Activated T-helper 17 cell treated with anti-CD3 and anti-CD28 coated beads, Interleukin-2, amount 50 U/mL, for 72 hours (primary cell): ENCODE measurements around the gene FTHL17. TPM values are rescaled to one million over a fixed set of nuclear protein-coding genes. Genes with fewer than 3 reads are reported as not detected.

Experiments
- ATAC-seq: fragments of 150-1000 bp; cut with Tn5 transposase; replicated peaks from 2 replicates; pipeline ENCODE4 v1.10.0; 2021; ENCODE audit warnings: mild to moderate bottlenecking, moderate library complexity
- H3K27ac Mint-ChIP-seq: one replicate; pipeline ENCODE4 v1.8.0; 2022; ENCODE audit warnings: mixed read lengths
- H3K27me3 Mint-ChIP-seq: one replicate; pipeline ENCODE4 v1.8.0; 2022; ENCODE audit warnings: mixed read lengths
- H3K36me3 Mint-ChIP-seq: one replicate; pipeline ENCODE4 v1.8.0; 2022; ENCODE audit warnings: low read depth, mild to moderate bottlenecking, mixed read lengths
- H3K4me1 Mint-ChIP-seq: one replicate; pipeline ENCODE4 v1.8.0; 2022; ENCODE audit warnings: mixed read lengths
- H3K4me3 Mint-ChIP-seq: one replicate; pipeline ENCODE4 v1.8.0; 2022; ENCODE audit warnings: mild to moderate bottlenecking, mixed read lengths
- H3K9me3 Mint-ChIP-seq: one replicate; pipeline ENCODE4 v1.8.0; 2022; ENCODE audit warnings: mixed read lengths
- total RNA-seq, 2 donors: library from RNA; stranded (reverse); gene quantifications; one replicate each; pipeline ENCODE4 v1.2.3, GENCODE V29; 2022

The FTHL17 gene
- total RNA-seq, 2 donors from 2014 or later = not detected

DNA sequence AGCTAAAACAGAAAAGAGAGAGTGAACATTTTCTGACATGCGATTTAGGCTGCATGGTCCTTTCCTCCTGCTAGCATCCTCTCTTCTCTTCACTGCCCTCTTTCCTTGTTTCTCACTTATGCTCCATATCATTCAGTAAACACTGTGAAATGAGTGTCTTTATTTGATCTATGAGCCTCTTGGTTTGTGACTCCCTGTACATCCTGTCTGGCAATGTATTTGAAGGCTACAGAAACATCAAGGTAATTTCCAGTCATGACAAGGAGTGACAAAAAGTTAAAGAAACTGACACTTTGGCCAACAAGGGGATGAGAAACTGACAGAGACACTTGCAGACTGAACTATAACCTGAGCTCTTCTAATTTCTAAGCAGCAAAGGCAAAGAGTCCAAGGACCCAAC lies 8.7 kb downstream of the FTHL17 start:
- Mint-ChIP-seq H3K27me3 (no peaks in the 10 kb centered on the region), H3K4me1 (no peaks in the 10 kb centered on the region), H3K9me3 (no peaks in the 10 kb centered on the region), H3K4me3 (no peak overlapping the region), H3K27ac (no peak overlapping the region), H3K36me3 (no peaks in the 10 kb centered on the region)
- peak; percentile 31 for ATAC-seq

DNA sequence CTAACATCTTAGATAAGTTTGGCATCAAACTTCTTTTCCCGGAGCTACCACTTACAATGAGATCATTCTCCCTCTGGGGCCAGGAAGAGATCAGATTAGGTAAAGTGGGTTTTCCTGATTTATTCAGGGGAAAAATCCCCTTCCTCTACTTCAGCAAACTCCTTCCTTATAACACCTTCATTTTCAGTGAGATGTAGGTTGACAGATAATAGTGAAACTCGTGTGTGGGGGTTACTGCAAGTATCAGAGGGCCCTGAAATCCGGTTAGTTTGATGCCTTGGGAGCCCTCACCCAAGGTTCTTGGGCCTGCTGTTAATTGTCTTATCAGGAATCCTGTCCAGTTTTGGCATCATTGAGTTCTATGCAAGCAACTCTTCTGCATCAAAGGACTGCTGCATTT lies 10.8 kb downstream of the FTHL17 start:
- no peak overlapping the region for H3K27ac Mint-ChIP-seq
- no peaks in the 10 kb centered on the region for H3K36me3 Mint-ChIP-seq
- peak; percentile 50 for ATAC-seq
- H3K4me1 Mint-ChIP-seq = no peaks in the 10 kb centered on the region
- no peaks in the 10 kb centered on the region for H3K9me3 Mint-ChIP-seq
- no peak overlapping the region for H3K4me3 Mint-ChIP-seq
- H3K27me3 Mint-ChIP-seq = no peaks in the 10 kb centered on the region

DNA sequence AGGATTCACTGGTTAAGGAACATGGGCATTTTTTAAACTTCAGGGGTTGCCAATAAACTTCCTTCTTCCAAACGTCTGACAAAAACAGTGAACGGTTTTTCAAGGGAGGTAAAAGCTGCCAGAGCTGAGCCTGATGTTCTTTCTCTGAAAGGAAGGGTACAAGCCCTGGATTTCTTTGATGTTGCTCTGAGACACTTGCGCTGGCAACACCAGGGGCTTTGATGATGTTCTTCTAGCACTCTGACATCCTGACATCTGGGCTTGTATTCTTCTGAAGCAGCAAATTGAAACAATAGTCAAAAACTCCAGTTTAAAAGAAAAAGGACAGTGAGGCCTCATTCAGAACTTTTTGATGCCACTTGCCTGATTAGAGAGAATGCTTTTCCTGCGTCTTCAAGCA lies 11.8 kb downstream of the FTHL17 start:
- no peak overlapping the region for H3K27ac Mint-ChIP-seq
- H3K27me3 Mint-ChIP-seq = no peaks in the 10 kb centered on the region
- H3K4me3 Mint-ChIP-seq = no peak overlapping the region
- no peaks in the 10 kb centered on the region for H3K4me1 Mint-ChIP-seq
- H3K9me3 Mint-ChIP-seq = no peaks in the 10 kb centered on the region
- no peaks in the 10 kb centered on the region for H3K36me3 Mint-ChIP-seq
- ATAC-seq = no peak

DNA sequence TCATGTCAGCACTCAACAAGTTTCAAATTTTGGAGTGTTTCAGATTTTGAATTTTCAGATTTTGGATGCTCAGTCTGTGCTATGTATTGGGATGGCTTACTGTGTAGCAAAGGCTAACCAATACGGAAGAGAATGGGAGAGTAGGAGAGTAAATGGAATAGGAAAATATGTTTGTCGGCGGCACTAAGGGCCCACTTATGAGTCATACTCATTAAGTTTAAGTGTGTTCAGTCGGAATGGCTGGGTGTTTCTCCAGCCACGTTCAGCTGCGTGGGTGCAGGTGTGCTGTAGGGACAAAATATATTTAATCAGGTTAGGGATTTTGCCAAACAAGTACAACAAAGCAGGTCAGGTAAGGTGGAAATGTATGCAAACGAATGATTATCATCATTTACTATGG lies 13.6 kb downstream of the FTHL17 start:
- Mint-ChIP-seq H3K9me3 (no peaks in the 10 kb centered on the region), H3K36me3 (no peaks in the 10 kb centered on the region), H3K4me3 (no peak overlapping the region), H3K27me3 (no peaks in the 10 kb centered on the region), H3K27ac (no peak overlapping the region), H3K4me1 (no peaks in the 10 kb centered on the region)
- ATAC-seq = no peak

DNA sequence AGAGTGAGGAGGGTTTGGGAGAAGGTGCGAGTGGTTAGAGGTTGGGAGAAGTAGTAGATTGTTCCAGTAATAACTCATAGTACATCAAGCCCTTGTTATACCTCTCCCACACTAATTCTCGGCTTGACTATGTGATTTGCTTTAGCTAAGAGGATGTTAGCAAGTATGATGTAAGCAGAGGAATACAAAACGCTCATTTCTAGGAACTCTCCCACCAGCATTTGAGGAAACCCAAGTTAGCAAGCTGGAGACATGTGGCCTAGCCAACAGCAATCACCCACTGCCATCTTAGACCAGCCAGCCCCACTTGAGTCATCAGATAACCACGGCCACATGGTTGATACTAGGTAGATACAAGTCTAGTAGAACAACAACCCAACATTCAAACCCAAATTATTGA lies 14.2 kb downstream of the FTHL17 start:
- peak; percentile 88 for ATAC-seq
- Mint-ChIP-seq H3K4me3 (no peak overlapping the region), H3K27me3 (no peaks in the 10 kb centered on the region), H3K4me1 (no peaks in the 10 kb centered on the region), H3K9me3 (no peaks in the 10 kb centered on the region), H3K27ac (no peak overlapping the region), H3K36me3 (no peaks in the 10 kb centered on the region)

DNA sequence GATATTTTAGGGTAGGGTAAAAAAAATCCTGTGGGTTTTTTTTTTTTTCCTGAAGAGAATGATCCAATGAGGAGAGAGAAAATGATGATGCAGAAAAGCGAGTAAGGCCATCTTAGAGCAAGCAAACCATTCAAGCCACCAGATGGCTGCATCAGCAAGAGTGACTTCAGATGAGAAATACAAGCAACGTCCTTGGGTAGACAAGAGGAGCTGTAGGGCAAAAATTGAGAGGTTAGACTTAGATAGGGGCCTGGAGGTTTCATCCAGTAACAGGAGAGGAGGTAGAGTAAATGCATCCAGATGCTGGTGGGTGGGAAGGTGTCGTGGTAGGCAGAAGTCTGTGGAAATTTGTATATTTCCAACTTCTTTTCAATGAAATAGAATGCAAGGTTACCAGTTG lies 14.6 kb downstream of the FTHL17 start:
- Mint-ChIP-seq H3K9me3 (no peaks in the 10 kb centered on the region), H3K4me1 (no peaks in the 10 kb centered on the region), H3K27me3 (no peaks in the 10 kb centered on the region), H3K4me3 (no peak overlapping the region), H3K27ac (no peak overlapping the region), H3K36me3 (no peaks in the 10 kb centered on the region)
- ATAC-seq = peak; percentile 46

DNA sequence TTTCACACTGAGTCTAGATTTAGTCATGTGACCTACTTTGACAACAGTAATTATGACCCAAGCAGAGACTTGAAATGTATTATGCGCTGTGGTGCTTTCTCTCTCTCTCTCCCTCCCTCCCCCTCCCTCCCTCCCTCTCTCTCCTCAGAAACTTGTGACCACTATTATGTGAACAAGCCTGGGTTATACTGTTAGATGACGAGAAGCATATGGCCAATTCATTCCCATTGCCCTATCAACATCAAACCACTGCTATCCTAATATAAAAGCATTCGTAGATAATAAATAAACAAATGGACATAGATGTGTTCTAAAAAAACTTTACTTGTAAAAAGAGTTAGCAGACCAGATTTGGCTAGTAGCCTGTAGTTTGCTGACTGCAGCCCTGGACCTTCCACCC lies 18.2 kb downstream of the FTHL17 start:
- Mint-ChIP-seq H3K27ac (no peak overlapping the region), H3K27me3 (peaks cover 8% of the 10 kb centered on the region), H3K9me3 (no peaks in the 10 kb centered on the region), H3K36me3 (no peaks in the 10 kb centered on the region), H3K4me3 (no peak overlapping the region), H3K4me1 (no peaks in the 10 kb centered on the region)
- no peak for ATAC-seq

DNA sequence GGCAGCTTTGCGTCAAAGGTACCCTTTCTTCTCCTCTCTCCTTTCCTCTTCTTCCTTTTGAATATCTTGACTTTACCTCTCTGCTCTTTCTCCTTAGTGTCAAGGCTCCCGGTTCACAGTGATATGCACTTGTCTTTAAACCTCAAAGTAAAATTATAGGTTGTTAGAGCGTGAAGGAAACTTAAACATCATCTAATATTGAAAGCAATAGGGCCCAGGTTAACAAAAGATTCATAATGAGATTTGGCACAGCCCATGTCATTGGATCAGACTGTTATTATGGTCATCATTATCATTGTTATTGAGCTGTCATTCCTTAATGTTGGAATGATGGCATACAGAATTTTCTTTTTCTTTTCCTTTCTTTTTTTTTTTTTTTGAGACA lies 32.5 kb downstream of the FTHL17 start:
- Mint-ChIP-seq H3K36me3 (no peaks in the 10 kb centered on the region), H3K27me3 (peaks cover 3% of the 10 kb centered on the region), H3K4me3 (no peak overlapping the region), H3K27ac (no peak overlapping the region), H3K4me1 (no peaks in the 10 kb centered on the region), H3K9me3 (no peaks in the 10 kb centered on the region)
- ATAC-seq = no peak

DNA sequence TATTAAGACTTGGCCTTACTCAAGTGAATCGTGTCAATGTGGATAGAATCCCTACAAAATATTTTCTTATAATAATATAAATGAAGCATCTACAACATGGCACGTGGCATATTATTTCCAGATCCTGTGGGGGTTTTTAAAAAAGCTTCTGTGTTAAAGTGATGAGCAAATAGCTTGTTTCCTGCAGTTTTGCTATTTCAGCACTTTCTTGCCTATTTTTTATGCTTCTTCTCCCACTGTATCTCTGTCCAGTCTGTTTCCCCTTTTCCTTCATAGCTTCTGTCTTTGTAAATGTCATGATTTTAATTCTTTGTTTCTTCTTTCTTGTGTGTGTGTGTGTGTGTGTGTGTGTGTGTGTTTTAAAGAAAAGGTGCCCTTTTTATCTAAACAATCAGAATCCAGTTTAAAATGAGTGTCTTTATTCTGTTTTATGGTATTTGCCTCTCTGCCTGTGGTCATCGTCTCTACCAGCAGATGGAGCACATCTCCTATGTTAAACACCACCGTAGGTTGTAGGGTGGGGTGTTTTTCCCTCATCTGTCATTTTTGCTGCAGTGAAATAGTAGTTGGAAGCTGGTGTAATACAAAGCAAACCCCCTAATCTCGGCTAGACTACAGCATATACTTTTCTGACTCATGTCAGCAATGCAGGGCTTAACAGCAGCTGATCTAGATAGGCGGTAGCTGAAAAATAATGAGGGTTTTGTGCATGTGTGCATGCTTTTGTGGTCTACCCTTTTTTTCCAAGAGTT lies 33.1 kb downstream of the FTHL17 start:
- Mint-ChIP-seq H3K27me3 (peaks cover 3% of the 10 kb centered on the region), H3K9me3 (no peaks in the 10 kb centered on the region), H3K4me1 (no peaks in the 10 kb centered on the region), H3K4me3 (no peak overlapping the region), H3K36me3 (no peaks in the 10 kb centered on the region), H3K27ac (no peak overlapping the region)
- ATAC-seq = no peak

DNA sequence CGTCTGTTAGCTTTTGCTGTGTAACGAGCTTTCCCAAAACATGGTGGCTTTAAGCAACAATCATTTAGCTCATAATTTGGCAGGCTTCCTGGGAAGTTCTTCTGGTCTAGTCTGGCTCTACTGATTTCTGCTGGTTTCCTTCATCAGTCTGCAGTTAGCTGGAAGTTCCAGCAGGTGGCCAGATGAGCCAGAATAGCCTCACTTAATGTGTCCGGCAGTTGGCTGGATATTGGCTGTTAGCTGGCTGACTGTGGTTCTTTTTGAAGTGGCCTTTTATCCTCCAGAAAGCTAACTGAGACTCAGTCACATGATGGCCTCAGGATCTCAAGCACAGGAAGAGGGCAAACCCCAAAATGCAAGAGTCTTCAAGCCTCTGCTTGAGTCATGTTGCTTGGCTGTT lies 34.9 kb downstream of the FTHL17 start:
- no peak overlapping the region for H3K27ac Mint-ChIP-seq
- H3K36me3 Mint-ChIP-seq = no peaks in the 10 kb centered on the region
- H3K9me3 Mint-ChIP-seq = no peaks in the 10 kb centered on the region
- H3K4me1 Mint-ChIP-seq = no peaks in the 10 kb centered on the region
- peak; percentile 7 for ATAC-seq
- H3K27me3 Mint-ChIP-seq = peaks cover 3% of the 10 kb centered on the region
- no peak overlapping the region for H3K4me3 Mint-ChIP-seq

DNA sequence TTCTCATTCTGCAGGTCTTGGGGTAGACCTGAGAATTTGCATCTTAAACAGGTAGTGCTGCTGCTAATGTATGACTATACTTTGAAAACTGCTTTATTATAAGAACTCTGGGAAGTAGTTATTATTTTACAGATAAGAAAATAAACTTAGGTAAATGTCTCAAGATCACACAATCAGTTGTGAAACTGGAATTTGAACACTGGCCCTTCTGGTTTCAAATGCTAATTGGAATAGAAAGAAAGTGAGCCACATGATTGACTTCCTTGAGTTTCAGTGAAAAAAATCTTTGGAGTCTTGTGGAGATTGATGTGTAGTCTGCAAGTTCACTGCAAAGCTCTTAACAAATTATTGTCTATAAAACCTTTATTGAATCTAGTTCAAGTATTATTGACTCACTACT lies 44.5 kb downstream of the FTHL17 start:
- Mint-ChIP-seq H3K4me1 (no peaks in the 10 kb centered on the region), H3K36me3 (no peaks in the 10 kb centered on the region), H3K4me3 (no peak overlapping the region), H3K27ac (no peak overlapping the region), H3K9me3 (no peaks in the 10 kb centered on the region), H3K27me3 (peaks cover 12% of the 10 kb centered on the region)
- ATAC-seq = no peak

DNA sequence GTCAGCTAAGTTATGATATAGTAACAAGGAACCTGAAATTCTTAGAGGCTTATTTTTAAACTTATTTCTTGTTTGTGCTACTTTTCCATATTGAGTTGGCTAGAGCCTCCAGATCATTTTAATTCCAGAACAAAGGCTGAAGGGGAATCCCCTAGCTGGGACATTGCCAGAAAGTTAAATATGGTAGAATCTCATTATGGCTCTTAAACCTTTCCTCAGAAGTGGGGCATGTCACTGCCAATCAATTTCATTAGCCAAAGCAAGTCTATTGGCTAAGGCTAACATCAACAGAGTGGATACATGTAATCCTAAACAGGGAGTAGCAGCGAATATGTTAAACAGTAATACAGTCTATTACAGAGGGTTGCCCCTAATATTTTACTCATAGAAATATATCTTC lies 47.0 kb downstream of the FTHL17 start:
- H3K27ac Mint-ChIP-seq = no peak overlapping the region
- no peak for ATAC-seq
- no peak overlapping the region for H3K4me3 Mint-ChIP-seq
- H3K27me3 Mint-ChIP-seq = peaks cover 10% of the 10 kb centered on the region
- no peaks in the 10 kb centered on the region for H3K36me3 Mint-ChIP-seq
- H3K4me1 Mint-ChIP-seq = no peaks in the 10 kb centered on the region
- no peaks in the 10 kb centered on the region for H3K9me3 Mint-ChIP-seq

DNA sequence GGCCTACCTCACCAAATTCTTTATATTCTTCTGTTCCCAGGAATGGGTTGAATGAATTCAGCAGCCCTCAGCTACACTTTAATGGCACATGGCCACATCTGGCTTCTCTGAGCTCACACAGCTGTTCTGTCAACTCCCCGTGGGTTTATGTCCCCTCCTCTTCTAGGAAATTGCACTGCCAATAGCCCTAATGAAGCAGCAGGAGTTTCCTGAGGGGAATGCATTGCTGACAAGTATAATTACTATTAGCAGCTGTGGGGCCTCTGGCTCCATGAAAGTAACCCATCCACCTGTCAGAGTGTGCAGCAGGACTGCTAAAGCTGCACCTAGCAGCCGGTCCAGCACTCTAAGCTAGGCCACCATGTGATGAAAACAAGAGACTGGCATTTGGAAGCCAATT lies 50.3 kb downstream of the FTHL17 start:
- ATAC-seq = no peak
- no peak overlapping the region for H3K4me3 Mint-ChIP-seq
- no peaks in the 10 kb centered on the region for H3K9me3 Mint-ChIP-seq
- H3K36me3 Mint-ChIP-seq = no peaks in the 10 kb centered on the region
- no peaks in the 10 kb centered on the region for H3K4me1 Mint-ChIP-seq
- no peaks in the 10 kb centered on the region for H3K27me3 Mint-ChIP-seq
- H3K27ac Mint-ChIP-seq = no peak overlapping the region
